ENCODE measurements around the gene APOLD1. TPM values are rescaled to one million over a fixed set of nuclear protein-coding genes. Genes with fewer than 3 reads are reported as not detected.
"Not testable (repeated sequence)": the region's sequence is repeated elsewhere in the genome, so short reads cannot be mapped to it uniquely, and the experiment has no call there.

The APOLD1 gene
- total and polyA plus RNA-seq, 5 donors: 15.0 to 43.0 (median 17.5) TPM

DNA sequence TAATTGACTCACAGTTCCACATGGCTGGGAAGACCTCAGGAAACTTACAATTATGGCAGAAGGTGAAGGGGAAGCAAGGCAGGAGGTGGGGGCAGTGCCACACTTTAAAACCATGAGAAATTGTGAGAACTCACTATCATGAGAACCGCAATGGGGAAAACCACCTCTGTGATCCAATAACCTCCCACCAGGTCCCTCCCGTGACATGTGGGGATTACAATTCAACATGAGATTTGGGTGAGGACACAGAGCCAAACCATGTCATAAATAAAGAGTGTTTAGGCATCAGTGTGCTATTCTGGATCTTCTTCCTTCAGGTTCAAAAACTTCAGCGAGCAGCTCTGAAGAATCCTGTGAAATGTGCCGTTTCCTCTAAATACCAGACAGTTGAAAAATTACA lies 37.4 kb downstream of the APOLD1 start:
- Histone ChIP-seq H3K4me1 (ENCODE audit: control insufficient read depth, insufficient read depth, low read length) (peaks cover 2% of the 10 kb centered on the region), H3K27ac (ENCODE audit: low read length) (no peak overlapping the region), H3K9me3 (ENCODE audit: control insufficient read depth, low read length) (no peaks in the 10 kb centered on the region), H3K27me3 (ENCODE audit: control insufficient read depth, insufficient read depth) (no peaks in the 10 kb centered on the region), H3K4me3 (ENCODE audit: low read length) (no peak overlapping the region)
- DNase-seq (no peak), ATAC-seq (no peak)
- intact Hi-C loops (cut with DNase I): no loop called here
- 85% methylated on average over 4 of the region's 4 CpGs for WGBS

DNA sequence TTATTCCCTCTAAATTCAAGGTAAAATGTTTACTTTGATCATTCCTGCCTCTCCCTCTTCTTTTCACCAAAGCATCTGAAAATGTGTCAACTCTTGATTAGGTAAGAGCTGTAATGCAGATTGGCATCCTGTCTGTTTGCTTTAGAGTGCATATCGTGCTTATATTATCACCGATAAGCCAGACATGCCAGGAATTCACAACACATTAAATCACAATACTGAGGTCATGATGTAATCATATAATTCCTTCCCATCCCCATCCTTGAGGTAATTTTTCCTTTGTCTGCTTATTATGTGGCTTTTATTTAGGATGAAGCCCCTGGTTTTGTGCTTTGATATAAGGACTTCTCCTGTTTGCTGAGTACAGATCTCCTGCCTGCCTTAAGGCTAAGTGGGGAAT lies 37.8 kb downstream of the APOLD1 start:
- ATAC-seq: no peak

DNA sequence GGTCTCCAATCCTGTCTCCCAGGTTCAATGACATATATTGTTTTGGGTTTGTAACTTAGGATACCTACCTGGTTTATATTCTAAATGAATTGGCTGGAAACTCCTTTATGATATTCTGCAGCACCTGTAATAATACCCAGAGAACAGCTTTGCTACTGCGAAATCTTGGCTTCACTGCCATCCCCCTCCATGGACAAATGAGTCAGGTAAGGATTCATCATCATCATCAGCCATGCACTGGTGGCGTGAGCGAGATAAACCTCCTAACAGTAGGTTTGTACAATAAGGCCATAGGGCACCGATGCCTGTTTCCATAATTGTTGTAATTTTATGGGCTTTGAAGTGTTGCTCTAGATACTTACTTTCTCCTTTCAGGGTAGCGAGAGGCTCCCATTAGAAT lies 38.4 kb downstream of the APOLD1 start:
- ATAC-seq (no peak), DNase-seq (no peak)
- Histone ChIP-seq H3K9me3 (ENCODE audit: control insufficient read depth, low read length) (no peaks in the 10 kb centered on the region), H3K4me1 (ENCODE audit: control insufficient read depth, insufficient read depth, low read length) (peaks cover 2% of the 10 kb centered on the region), H3K4me3 (ENCODE audit: low read length) (no peak overlapping the region), H3K27me3 (ENCODE audit: control insufficient read depth, insufficient read depth) (no peaks in the 10 kb centered on the region), H3K27ac (ENCODE audit: low read length) (no peak overlapping the region)
- 98% methylated on average over 5 of the region's 5 CpGs for WGBS
- intact Hi-C loops (cut with DNase I): no loop called here

More for the DNA sequence above, 37.8 kb downstream of the APOLD1 start:
- H3K27me3 ChIP-seq (ENCODE audit: control insufficient read depth, insufficient read depth): no peaks in the 10 kb centered on the region
- H3K27ac ChIP-seq (ENCODE audit: low read length): no peak overlapping the region
- peaks cover 2% of the 10 kb centered on the region for H3K4me1 ChIP-seq (ENCODE audit: control insufficient read depth, insufficient read depth, low read length)
- intact Hi-C loops (cut with DNase I): no loop called here
- H3K4me3 ChIP-seq (ENCODE audit: low read length): no peak overlapping the region
- 28% methylated on average over 2 of the region's 2 CpGs for WGBS
- no peaks in the 10 kb centered on the region for H3K9me3 ChIP-seq (ENCODE audit: control insufficient read depth, low read length)
- no peak for DNase-seq

DNA sequence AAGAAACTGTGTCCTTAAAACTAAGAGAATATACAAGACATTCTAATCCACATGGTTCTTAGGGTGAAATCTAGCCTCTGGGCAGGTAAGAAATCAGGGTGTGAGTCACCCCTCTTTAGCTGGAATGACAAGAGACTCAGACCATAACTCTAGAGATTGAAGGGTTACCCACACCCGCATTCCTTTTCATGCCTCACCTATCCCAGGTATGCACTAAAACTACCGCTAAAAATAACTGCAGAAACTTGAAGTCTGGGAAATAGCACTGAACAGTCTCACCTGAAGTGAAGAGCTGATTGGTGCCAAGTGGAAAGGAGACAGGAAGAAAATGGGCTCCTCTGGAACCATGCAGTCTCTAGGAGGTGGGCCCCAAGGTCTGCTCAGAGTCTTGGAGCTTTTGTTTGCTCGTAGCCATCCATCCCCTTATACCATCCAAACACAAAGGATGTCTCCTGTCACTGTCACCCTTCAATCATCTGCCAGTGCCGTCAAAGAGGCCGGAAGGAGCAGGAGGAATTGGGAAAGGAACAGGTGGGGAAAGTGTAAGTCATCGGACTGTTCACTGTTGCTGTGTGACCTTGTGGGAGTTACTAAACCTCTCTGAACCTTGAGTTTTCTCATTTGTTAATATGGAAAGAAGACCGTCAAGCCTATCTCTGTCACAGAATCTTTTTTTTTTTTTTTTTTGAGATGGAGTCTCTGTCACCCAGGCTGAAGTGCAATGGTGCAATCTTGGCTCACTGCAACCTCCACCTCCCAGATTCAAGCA lies 50.1 kb downstream of the APOLD1 start:
- intact Hi-C loops (cut with DNase I): no loop called here
- ATAC-seq: no peak
- no peak for DNase-seq
- Histone ChIP-seq H3K27ac (ENCODE audit: low read length) (no peak overlapping the region), H3K4me3 (ENCODE audit: low read length) (no peak overlapping the region), H3K9me3 (ENCODE audit: control insufficient read depth, low read length) (no peaks in the 10 kb centered on the region), H3K27me3 (ENCODE audit: control insufficient read depth, insufficient read depth) (no peaks in the 10 kb centered on the region), H3K4me1 (ENCODE audit: control insufficient read depth, insufficient read depth, low read length) (no peaks in the 10 kb centered on the region)
- 91% methylated on average over 7 of the region's 7 CpGs for WGBS

DNA sequence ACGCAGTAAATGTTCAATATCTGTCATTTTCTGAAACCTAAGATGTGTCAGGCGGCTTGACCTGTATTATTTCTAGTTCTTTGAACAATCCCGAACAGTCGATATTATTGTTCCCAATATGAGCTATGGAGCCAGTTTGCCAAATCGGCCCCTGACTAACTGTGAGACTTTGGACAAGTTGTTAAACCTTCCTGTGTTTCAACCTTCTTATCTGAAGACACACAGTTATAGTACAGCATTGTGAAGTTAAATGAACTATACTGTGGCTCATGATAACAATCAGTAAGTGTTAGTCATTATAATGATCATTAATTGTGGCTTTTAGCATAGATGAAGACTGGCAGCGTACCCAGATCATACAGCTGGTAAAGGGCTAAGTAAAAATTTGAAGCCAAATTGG lies 51.1 kb downstream of the APOLD1 start:
- 92% methylated on average over 6 of the region's 6 CpGs for WGBS
- no peak for ATAC-seq
- no peak overlapping the region for H3K27ac ChIP-seq (ENCODE audit: low read length)
- no peaks in the 10 kb centered on the region for H3K9me3 ChIP-seq (ENCODE audit: control insufficient read depth, low read length)
- intact Hi-C loops (cut with DNase I): no loop called here
- no peaks in the 10 kb centered on the region for H3K27me3 ChIP-seq (ENCODE audit: control insufficient read depth, insufficient read depth)
- no peak for DNase-seq
- H3K4me3 ChIP-seq (ENCODE audit: low read length): no peak overlapping the region
- no peaks in the 10 kb centered on the region for H3K4me1 ChIP-seq (ENCODE audit: control insufficient read depth, insufficient read depth, low read length)

DNA sequence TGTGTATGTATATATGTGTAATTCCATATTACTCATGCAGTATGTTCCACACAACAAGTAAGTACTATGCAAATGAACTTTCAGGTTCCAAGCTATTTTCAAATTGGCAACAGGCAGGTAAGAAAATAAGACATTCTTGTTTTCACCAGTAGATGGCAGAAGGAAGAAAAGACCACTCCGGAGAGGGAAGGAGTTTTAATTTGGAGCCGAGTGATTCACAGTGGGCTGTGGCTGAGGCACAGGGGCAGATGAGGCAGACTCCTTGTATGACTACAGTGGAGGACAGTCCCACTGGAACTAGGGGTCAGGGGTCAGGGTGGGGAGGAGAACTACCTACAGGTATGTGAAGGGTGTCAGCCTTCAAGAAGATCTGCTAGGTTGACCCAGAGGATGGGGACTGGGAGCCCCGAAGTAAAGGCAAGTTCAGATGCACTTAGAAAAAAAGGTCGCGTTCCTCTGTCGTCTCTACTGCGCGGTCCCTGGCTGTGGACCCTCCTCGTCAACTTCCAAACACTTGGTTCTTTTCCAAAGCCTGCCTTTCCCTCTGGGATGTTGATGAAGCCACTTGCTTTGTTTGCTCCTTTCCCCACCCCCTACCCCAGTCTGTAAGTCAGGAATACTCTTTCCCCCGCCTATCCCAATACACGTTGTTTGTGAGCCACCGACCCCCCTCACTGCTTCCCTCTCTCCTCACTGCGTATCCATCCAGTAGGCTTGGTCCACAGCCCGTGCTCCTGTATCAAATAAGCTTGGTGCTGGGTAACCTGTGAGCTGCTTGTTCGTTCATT lies 51.8 kb downstream of the APOLD1 start:
- no peaks in the 10 kb centered on the region for H3K4me1 ChIP-seq (ENCODE audit: control insufficient read depth, insufficient read depth, low read length)
- H3K4me3 ChIP-seq (ENCODE audit: low read length): no peak overlapping the region
- ATAC-seq (peak; percentile 76 to 84), DNase-seq (peak; percentile 53 to 68 (median 64))
- H3K9me3 ChIP-seq (ENCODE audit: control insufficient read depth, low read length): no peaks in the 10 kb centered on the region
- 60% methylated on average over 15 of the region's 15 CpGs for WGBS
- no peak overlapping the region for H3K27ac ChIP-seq (ENCODE audit: low read length)
- intact Hi-C loops (cut with DNase I): no loop called here
- H3K27me3 ChIP-seq (ENCODE audit: control insufficient read depth, insufficient read depth): no peaks in the 10 kb centered on the region

DNA sequence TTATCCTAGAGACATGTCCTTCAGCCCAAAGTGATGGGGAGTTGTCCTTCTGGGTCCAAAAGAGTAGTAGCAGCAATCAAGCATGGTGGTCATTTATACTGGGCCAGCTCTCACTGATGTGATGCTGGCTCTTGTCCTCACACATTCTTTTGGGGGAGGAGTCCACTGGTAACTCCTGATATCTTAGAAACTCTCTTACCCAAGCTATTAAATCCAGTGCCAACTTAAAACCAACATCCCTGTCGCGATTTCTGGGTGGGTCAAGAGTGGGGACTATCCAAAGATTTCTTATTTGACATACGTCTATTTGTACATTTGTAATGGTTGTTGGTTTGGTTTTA lies 52.3 kb downstream of the APOLD1 start:
- 89% methylated on average over 3 of the region's 3 CpGs for WGBS
- H3K27ac ChIP-seq (ENCODE audit: low read length): no peak overlapping the region
- H3K4me1 ChIP-seq (ENCODE audit: control insufficient read depth, insufficient read depth, low read length): no peaks in the 10 kb centered on the region
- no peaks in the 10 kb centered on the region for H3K9me3 ChIP-seq (ENCODE audit: control insufficient read depth, low read length)
- no peaks in the 10 kb centered on the region for H3K27me3 ChIP-seq (ENCODE audit: control insufficient read depth, insufficient read depth)
- intact Hi-C loops (cut with DNase I): no loop called here
- ATAC-seq: no peak
- no peak for DNase-seq
- H3K4me3 ChIP-seq (ENCODE audit: low read length): no peak overlapping the region

DNA sequence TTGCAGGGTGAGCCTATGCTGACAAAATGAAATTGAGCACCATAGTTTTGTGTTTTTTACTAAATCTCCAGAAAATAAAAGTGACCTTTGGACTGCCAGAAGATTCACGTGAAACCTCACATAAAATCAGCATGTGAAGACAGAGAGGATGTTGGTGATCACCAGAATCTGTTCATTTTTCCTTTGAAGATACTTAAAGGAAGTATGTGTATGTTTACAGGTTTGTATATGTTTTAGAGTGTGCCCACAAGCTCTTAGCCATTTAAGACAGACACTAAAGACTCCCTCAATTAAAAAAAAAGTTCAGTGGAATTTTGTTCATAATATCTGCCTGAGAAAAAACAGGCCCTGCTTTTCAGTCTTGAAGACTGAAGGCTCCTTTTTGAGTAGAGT lies 53.5 kb downstream of the APOLD1 start:
- 87% methylated on average over 1 of the region's 1 CpG for WGBS
- no peaks in the 10 kb centered on the region for H3K4me1 ChIP-seq (ENCODE audit: control insufficient read depth, insufficient read depth, low read length)
- no peaks in the 10 kb centered on the region for H3K27me3 ChIP-seq (ENCODE audit: control insufficient read depth, insufficient read depth)
- no peak for DNase-seq
- H3K4me3 ChIP-seq (ENCODE audit: low read length): no peak overlapping the region
- intact Hi-C loops (cut with DNase I): no loop called here
- no peak overlapping the region for H3K27ac ChIP-seq (ENCODE audit: low read length)
- no peak for ATAC-seq
- no peaks in the 10 kb centered on the region for H3K9me3 ChIP-seq (ENCODE audit: control insufficient read depth, low read length)

DNA sequence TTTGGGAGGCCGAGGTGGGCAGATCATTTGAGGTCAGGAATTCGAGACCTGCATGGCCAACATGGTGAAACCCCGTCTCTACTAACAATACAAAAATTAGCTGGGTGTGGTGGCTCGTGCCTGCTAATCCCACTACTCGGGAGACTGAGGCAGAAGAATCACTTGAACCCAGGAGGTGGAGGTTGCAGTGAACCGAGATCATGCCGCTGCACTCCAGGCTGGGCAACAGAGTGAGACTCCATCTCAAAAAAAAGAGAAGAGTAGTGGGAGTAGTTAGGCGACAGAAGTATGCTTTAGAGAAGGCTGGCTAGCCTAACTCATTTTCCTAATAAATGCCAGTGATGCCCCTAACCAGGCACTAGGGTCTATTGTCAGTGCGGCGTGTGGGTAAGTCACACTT lies 54.0 kb downstream of the APOLD1 start:
- WGBS: 95% methylated on average over 10 of the region's 10 CpGs

DNA sequence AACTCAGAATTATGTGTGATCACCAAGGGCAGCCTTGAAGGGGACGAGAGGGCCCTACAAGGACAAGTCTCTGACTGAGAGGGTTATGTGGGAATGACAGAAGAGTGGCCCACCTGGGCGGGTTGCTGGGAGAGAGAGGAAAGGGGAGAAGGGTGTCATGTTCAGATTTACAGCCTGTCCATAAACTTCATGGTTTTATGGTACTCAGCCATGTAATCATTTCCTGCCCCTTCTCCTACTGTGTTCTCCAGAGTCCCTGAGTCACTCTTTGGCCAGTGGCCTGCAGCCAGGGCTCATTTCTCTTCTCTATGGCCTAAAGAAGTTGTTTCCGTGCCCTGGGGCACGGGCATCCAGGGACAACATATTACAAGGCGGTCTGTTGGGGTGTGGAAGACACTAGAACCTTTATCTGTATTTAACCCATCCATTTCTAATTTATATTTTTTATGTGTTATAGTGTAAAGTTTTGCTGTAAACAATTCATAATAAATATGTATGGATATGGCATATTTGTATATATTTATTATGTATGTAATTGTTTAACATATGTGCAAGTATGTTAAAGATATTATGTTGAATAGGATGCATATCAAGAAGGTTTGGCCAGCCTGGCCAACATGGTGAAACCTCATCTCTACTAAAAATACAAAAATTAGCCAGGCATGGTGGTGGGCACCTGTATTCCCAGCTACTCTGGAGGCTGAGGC lies 54.6 kb downstream of the APOLD1 start:
- H3K27me3 ChIP-seq (ENCODE audit: control insufficient read depth, insufficient read depth): no peaks in the 10 kb centered on the region
- peak; percentile 60 to 69 (median 69) for DNase-seq
- intact Hi-C loops (cut with DNase I): no loop called here
- H3K4me1 ChIP-seq (ENCODE audit: control insufficient read depth, insufficient read depth, low read length): no peaks in the 10 kb centered on the region
- ATAC-seq: peak; percentile 37 to 63
- 70% methylated on average over 5 of the region's 5 CpGs for WGBS
- H3K27ac ChIP-seq (ENCODE audit: low read length): no peak overlapping the region
- no peaks in the 10 kb centered on the region for H3K9me3 ChIP-seq (ENCODE audit: control insufficient read depth, low read length)
- H3K4me3 ChIP-seq (ENCODE audit: low read length): no peak overlapping the region

More for the DNA sequence above, 54.0 kb downstream of the APOLD1 start:
- intact Hi-C loops (cut with DNase I); H3K4me3 ChIP-seq (ENCODE audit: low read length); H3K27ac ChIP-seq (ENCODE audit: low read length); H3K4me1 ChIP-seq (ENCODE audit: control insufficient read depth, insufficient read depth, low read length); H3K27me3 ChIP-seq (ENCODE audit: control insufficient read depth, insufficient read depth); H3K9me3 ChIP-seq (ENCODE audit: control insufficient read depth, low read length); ATAC-seq; DNase-seq: not testable (repeated sequence)

DNA sequence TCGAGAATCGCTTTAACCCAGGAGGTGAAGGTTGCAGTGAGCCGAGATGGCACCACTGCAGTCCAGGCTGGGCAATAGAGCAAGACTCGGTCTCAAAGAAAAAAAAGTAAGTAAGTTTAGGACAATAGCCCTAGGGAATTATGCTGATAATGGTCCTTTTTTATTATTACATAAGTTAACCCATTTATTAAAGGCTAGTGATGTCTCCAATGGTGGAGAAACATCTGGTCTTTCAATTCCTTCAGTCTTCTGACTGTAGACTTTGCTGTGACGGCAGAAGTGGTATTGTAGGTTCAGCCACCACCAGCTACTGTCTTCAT lies 55.1 kb downstream of the APOLD1 start:
- WGBS: 90% methylated on average over 5 of the region's 5 CpGs

More for the DNA sequence above, 55.1 kb downstream of the APOLD1 start:
- ATAC-seq (no peak), DNase-seq (no peak)
- H3K9me3 ChIP-seq (ENCODE audit: control insufficient read depth, low read length): no peaks in the 10 kb centered on the region
- H3K27ac ChIP-seq (ENCODE audit: low read length): no peak overlapping the region
- no peak overlapping the region for H3K4me3 ChIP-seq (ENCODE audit: low read length)
- intact Hi-C loops (cut with DNase I): no loop called here
- no peaks in the 10 kb centered on the region for H3K4me1 ChIP-seq (ENCODE audit: control insufficient read depth, insufficient read depth, low read length)
- H3K27me3 ChIP-seq (ENCODE audit: control insufficient read depth, insufficient read depth): no peaks in the 10 kb centered on the region
